ELF-1 (cell line): ENCODE data around the gene RIMBP2.

ENCODE experiments used
- DNase-seq: peaks from one replicate; pipeline ENCODE4 v3.0.0-alpha.2; 2016; ENCODE audit warnings: low read depth, low spot score

The RIMBP2 gene

DNA sequence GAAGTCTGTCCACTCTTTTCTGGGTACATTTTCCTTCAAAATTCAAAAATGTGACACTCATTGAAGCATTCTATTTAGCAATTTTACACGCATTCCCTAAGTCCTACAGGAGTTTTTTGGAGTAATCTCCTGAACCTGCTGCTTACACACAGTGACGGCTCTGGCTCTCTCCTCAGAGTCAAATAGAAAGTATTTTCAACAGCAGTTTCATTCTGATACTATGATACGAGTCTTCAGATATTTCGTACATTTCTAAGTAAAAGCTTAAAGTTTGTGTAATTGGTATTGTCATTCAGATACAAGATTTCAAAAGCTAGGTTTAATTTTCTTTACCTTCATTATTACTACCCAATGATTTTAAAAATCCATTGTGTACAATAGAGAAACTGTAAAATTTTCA, 342.0 kb downstream of the RIMBP2 start:
- DNase-seq: no peak

DNA sequence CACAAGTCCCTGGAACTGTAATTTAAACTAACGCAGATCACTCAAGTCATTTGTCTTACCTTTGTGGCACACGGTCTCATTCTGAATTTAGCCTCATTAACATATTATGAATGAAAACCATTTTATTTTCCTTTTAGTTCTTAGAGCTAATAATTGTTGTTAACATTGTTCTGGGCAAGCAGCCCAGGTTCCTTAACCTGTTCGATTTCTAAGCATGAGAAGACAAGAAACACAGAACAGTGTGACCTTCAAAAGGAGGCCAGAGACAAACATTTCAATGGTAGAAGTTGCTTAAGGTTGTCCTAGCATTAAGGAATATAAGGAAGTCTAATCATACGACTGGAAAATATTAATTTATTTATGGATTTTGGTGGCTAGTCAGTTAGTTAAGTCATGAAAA, 343.2 kb downstream of the RIMBP2 start:
- no peak for DNase-seq

DNA sequence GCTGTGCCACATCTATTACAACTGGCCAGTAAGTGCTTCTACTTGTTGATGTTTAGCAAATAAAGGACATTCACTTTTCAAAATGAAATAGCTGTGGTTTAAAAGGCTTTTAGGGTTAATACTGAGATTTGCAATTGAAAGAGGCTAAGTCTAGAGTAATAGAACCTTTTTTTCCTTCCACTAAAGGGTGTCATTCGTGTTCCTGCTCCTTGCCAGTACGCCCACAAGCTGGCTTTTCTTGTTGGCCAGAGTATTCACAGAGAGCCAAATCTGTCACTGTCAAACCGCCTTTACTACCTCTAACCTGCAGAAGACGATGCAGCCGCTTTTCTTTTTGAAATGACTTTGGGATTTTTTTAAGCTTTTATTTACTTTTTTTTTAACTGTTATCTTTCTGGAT, 344.8 kb downstream of the RIMBP2 start:
- DNase-seq: peak; percentile 26

DNA sequence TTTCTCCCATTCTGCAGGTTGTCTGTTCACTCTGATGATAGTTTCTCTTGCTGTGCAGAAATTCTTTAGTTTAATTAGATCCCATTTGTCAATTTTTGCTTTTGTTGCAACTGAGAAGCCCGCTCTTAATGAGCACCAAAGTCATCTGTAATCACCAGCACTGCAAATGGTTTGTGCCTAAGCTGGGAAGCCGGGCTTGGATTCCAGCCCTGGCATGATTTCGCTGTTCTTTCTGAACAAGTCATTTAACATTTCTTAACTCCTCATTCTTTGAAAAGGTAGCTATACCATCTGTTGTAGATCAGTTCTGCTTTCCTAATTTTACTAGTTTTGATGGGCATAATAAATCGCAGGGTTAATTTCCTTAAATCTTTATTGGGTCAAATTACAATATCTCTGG, 346.3 kb downstream of the RIMBP2 start:
- no peak for DNase-seq

DNA sequence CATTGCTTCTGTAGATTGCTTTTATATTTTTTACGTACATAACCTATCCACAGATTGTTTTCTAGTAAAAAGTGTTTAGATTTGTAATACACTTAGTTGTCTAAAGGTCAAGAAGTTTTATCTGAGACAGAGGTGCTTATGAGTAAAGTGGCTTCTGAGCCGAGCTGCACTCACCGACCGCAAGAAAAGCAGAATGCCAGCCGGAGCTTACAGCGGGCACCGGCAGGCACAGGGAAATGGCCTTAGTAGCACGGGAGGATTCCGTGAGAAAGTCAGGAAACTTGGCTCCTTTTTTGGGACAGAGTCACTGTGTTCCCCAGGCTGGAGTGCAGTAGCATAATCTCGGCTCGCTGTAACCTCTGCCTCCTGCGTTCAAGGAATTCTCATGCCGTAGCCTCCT, 348.6 kb downstream of the RIMBP2 start:
- no peak for DNase-seq

DNA sequence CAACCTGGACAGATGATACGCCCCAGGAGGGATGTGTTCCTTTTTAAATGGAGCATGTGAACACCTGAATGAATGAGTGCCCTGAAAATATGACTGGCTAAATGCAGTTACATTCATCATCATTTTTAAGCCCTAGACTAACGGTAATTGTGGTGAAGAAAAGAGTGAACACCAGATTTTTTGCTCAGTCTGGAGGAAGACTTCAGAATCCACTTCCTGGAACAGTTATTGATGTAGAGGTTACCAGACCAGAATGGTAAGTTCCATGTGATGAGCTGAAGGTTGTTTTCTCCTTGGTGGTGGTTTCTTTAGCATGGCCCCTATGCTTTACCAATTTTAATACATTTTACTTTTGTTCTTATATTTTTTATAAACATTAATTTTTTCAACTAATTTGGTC, 349.1 kb downstream of the RIMBP2 start:
- DNase-seq: no peak

DNA sequence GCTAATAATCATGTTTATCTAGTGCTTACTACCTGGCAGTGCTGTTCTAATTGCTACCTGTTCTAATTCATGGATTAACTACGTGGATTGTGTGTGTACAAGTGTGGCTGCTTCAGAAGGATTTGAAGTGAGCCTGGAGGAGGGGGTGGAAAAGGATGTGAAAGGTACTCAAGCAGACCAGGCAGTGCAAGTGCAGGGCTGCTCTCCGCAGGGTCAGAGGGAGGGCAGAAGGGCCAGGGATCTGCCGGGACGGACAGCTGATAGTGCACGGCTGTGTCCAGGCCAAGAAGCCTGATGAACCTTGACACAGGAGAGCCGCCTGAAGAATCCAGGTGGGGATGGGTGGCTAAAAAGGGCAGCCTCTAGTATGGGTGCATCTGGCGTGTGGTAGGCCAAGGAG, 349.9 kb downstream of the RIMBP2 start:
- DNase-seq: no peak

DNA sequence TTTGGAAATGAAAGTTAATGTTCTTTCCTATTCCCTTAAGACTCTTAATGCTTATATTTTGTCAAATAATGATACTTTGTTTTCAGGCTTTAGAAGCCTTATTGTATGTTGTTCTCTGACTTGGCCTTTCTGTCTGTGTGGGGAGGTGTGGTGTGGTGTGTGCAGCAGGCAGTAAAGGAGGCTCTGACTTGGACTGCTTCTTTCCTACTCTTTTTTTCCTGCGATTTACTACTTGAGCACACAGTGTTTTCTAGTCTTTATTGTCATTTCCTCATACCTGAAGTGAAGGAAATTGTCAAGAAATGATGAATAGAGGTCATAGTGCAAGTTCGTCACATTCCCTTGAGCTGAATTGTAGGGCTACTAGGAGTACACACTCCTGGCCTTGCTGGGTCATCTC, 351.5 kb downstream of the RIMBP2 start:
- no peak for DNase-seq

DNA sequence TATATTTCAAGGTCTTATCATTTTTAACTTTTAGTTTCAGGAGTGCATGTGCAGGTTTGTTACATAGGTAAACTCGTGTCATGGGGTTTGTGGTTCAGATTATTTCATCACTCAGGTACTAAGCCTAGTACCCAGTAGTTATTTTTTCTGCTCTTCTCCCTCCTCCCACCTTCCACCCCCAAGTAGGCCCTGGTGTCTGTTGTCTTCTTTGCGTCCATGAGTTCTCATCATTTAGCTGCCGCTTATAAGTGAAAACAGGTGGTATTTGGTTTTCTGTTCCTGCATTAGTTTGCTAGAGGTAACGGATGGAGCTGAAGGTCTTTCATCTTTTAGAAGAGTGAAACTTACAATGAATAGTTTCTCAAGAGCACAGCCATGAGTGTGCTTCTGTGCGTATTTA, 354.0 kb downstream of the RIMBP2 start:
- DNase-seq: no peak

DNA sequence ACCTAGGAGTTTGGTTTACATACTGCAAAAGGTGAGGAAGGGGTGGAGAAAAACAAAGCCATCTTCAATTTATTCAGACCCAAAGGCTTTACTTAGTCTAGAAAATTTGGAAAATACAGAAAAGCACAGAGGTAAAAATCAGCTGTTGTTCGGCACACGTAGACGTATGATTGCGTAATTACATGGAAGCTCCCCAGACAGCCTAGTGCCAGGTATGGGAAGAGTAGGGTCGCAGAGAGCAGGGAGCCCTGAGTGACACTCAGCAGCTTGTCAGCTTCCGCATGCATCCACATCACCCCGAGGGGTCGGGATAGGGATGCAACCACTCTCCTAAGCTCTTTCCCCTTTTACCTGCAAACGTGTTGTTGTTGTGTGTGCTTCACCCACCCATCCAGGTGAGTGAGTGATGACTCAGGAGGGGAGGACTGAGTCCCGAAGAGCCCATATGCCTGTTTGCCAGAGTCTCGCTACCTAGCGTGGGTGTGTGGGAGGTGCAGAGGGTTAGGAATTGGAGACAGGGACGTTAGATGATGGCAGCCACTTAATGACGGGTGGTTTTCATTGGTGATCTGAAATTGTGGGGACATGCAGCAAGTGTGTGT, 358.3 kb downstream of the RIMBP2 start:
- no peak for DNase-seq

DNA sequence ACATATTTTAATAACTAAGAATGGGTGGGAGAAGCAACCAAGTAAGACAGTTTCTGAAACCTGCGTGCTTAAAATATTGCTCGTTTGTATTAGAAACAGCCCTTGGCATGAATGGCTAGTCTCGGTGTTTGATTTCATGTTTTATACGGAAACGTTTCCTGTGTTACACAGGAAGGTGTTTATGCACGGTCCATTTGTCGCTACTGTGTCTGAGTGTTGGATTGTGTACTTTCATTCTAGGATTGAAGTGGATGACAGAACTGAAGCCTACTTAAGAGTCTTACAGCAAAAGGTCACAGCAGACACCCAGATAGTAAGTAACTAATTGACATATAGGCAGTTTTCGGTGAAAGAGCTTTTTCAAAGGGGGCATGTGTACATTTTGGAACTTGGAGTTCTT, 358.9 kb downstream of the RIMBP2 start:
- no peak for DNase-seq

DNA sequence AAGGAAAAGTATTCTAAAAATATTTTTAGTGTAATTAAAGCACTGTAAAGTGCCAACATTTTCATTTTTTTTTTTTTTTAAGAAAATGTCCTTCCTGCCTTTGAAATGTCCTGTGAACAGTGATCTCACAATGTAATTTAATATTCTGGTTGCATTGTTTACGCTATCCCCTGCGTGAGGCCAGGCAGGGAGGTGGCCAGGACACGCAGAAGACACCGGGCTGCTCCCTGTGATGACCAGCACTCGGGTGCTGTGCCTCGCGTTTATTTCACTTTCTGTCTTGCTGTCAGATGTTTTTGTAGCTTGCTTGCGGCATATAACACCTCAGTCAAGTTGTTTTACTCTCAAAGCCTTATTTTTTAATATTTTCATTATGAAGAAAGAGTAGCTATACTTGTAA, 359.9 kb downstream of the RIMBP2 start:
- DNase-seq: no peak

DNA sequence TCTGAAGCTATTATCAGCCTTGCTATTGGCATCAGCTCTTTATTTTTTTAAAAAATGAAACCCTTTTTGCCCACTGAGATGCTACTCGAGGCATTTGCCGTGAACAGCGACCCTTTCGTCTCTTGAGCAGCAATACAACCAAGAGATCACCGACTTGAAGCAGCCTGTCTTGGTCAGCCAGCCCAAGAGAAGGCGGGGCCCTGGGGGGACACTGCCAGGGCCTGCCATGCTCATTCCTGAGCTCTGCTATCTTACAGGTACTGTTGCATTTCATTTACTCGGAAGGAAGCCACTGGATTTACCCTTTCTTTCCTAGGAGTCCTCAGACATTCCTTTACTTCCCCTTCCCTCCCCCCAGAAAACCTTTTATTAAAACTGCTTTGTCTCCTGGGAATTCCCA, 361.7 kb downstream of the RIMBP2 start:
- DNase-seq: peak; percentile 14

DNA sequence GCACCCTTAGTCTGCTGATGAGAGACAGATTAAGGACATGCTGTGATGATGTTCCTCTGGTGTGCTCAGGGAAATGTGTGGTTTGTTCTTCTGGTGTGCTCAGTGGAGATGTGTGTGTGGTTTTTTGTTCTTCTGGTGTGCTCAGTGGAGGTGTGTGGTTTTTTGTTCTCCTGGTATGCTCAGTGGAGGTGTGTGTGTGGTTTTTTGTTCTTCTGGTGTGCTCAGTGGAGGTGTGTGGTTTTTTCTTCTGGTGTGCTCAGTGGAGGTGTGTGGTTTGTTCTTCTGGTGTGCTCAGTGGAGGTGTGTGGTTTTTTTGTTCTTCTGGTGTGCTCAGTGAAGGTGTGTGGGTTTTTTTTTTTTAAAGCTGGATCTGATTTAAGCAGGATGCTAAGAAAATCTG, 363.0 kb downstream of the RIMBP2 start:
- no peak for DNase-seq

DNA sequence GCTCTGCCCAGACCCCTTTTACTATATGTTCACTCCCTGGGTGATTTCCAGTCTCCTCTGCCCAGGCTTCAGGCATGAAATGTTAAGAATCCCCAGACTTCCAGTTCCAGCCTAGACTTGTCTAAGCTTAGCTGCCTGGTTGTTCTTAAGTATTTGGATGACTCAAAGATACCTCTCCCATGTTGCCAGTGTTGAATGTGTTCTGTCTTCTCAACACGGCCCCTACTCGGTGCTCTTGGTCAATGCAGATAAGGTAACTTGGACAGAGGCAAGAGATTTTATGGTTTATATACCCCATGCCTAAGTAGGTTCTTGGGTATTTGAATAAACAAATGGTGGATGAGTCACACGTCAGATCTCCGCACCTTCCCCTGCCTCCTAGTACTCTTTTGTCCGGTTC, 364.8 kb downstream of the RIMBP2 start:
- DNase-seq: no peak

DNA sequence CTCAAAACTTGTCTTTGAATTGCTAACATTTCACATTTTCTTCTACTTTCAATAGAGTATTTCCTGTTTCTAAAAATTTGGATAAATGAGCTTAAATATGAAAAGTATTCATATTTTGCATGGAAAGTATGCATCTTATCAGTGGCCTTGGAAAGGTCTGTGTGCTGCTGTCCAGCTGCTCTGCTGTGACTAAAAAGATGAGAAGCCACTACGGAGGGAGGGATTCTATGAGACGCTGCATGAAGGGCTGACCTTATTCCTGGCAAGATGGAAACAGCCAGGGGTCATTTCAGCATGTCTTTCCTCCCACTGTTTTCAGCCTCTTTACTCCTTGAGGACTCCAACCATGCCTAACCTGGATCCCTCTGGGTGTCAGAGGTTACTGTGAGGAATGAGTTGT, 365.4 kb downstream of the RIMBP2 start:
- no peak for DNase-seq

DNA sequence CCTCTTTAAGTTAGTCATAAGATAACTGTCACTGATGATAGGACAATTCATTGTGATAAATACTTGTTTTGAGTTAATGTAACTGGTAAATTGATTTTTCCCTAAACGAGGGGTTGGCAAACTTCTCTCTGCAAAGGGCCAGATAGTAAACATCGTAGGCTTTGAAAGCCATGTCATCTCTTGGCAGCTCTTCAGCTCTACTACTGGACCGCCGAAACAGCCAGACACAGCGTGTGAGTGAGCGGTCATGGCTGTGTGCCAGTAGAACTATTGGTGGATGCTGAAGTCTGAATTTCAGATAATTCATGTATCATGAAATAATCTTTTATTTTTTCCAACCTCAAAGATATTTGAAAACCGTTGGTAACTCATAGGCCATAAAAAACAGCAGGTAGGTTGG, 368.5 kb downstream of the RIMBP2 start:
- DNase-seq: no peak
